Gastrocnemius medialis (tissue), 4 donors: ENCODE results near the gene TMEM178A. TPM values are rescaled to one million over a fixed set of nuclear protein-coding genes. Genes with fewer than 3 reads are reported as not detected.

Experiments used
- ATAC-seq, 2 donors: fragments of 150-250 bp; one replicate each; pipeline ENCODE4 v1.9.1; 2016
- DNase-seq, 2 donors: peaks; one replicate each; pipeline ENCODE4 v3.0.0-alpha.2; 2019
- H3K27ac ChIP-seq, 4 donors: fragments of 200-600 bp; sonication (generic); 1 replicate in 1 of 4; 2 replicates in 3 of 4; pipeline ENCODE4 v1.5.1; 2016 to 2018; ENCODE audit warnings: mild to moderate bottlenecking in 2 of 4, moderate library complexity in 1 of 4
- H3K27me3 ChIP-seq, 3 donors: fragments of 200-600 bp; sonication (generic) in 2 of 3; 1 replicate in 1 of 3; 2 replicates in 2 of 3; pipeline versions ENCODE4 v1.5.1 to v1.6.0; 2016 to 2019; ENCODE audit warnings: mild to moderate bottlenecking in 1 of 3, moderate library complexity in 1 of 3
- H3K36me3 ChIP-seq, 2 donors: fragments of 200-600 bp; sonication (generic) in 1 of 2; one replicate each; pipeline ENCODE4 v1.5.1; 2017 to 2018
- H3K4me1 ChIP-seq, 2 donors: fragments of 200-600 bp; sonication (generic) in 1 of 2; one replicate each; pipeline ENCODE4 v1.5.1; 2016 to 2017; ENCODE audit warnings: mild to moderate bottlenecking in 2 of 2
- H3K4me3 ChIP-seq, 4 donors: fragments of 200-600 bp; sonication (generic) in 3 of 4; 1 replicate in 1 of 4; 2 replicates in 3 of 4; pipeline ENCODE4 v1.5.1; 2016 to 2019; ENCODE audit warnings: mild to moderate bottlenecking in 2 of 4
- H3K9me3 ChIP-seq, 3 donors: fragments of 200-600 bp; sonication (generic) in 2 of 3; 1 replicate in 1 of 3; 2 replicates in 2 of 3; pipeline ENCODE4 v1.5.1; 2016 to 2019
- POLR2A ChIP-seq, 2 donors: fragments of 450-650 bp; IDR thresholded peaks; one replicate each; pipeline ENCODE4 v1.6.1; 2017; ENCODE audit warnings: antibody characterized with exemption in 2 of 2, mild to moderate bottlenecking in 2 of 2, moderate library complexity in 2 of 2
- in situ Hi-C, 4 donors: fragments of 200-750 bp; cut with MboI; loops; one replicate each; pipeline versions ENCODE4 v1.15.0 to v1.8.0; 2017; ENCODE audit warnings: low sequenced_read_pairs in 4 of 4
- intact Hi-C: fragments of 100-400 bp; cut with DNase I; formaldehyde crosslinking; loops from one replicate; pipeline ENCODE4 v1.15.1; 2023; ENCODE audit warnings: low total_unique reads
- total RNA-seq, 4 donors: library from RNA; depleted of rRNA; stranded (reverse); fragments of >200 nt; gene quantifications; one replicate each; pipeline versions ENCODE4 v1.1.0 to v1.2.3, GENCODE V29; 2016
- TF ChIP-seq, protein P1 (sequence below), 5 experiments: fragments of 450-650 bp in 3 of 5; fragments of 200-600 bp in 2 of 5; sonication (generic) in 2 of 5; IDR thresholded peaks in 4 of 5; conservative IDR thresholded peaks in 1 of 5; 1 replicate in 4 of 5; 2 replicates in 1 of 5; pipeline ENCODE4 v1.5.1; 2016 to 2019; ENCODE audit warnings: antibody characterized with exemption in 5 of 5, mild to moderate bottlenecking in 3 of 5, moderate library complexity in 3 of 5

The TMEM178A gene
- total RNA-seq, 4 donors from 2014 or later: 0.42 TPM; not detected in 3

DNA sequence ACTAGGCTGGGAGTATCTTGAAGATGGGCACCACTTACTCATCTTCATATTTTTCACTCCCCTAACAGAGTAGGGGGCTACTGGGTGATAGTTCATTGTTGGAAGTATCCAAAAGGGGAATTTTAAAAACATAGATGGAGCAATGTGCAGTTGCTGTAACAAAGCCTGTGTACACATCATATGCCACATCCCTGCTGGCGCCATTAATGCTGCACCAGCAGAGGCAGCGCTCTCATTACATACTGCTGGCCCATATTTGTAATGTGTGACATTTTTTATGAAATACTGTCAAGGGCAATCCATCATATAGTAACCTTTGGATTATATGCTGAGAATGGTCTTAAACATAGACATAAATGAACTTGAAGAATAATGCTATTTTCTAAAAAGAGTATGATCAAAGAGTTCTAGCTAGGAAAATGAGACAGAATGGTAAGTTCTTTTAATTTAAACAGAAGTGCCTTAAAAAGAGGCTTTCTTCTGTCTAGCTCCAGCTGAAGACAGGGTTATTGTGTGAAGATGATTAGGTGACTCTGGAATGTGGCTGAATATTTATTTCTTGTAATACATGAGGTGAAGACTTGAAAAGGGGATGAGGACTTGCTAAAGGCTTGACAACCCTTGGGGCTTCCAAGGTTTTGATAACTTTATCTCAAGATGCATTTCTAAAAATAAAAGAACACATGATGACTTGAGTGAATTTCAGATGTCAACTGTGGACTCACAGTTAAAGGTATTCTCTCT is 2.4 kb upstream of the TMEM178A start:
- no peak overlapping the region for H3K4me3 ChIP-seq
- H3K9me3 ChIP-seq: no peaks in the 10 kb centered on the region
- intact Hi-C loops: no loop called here
- H3K27ac ChIP-seq: no peak overlapping the region
- DNase-seq (no peak), ATAC-seq (no peak)
- peaks cover 5 to 8% of the 10 kb centered on the region in 2 donors for H3K4me1 ChIP-seq
- in situ Hi-C loops: no loop called here
- H3K27me3 ChIP-seq: peaks cover 6 to 17% (median 15%) of the 10 kb centered on the region in 3 donors
- TF ChIP-seq POLR2A (IDR thresholded peaks at IDR 0.05): no peak
- TF ChIP-seq, protein P1, sequence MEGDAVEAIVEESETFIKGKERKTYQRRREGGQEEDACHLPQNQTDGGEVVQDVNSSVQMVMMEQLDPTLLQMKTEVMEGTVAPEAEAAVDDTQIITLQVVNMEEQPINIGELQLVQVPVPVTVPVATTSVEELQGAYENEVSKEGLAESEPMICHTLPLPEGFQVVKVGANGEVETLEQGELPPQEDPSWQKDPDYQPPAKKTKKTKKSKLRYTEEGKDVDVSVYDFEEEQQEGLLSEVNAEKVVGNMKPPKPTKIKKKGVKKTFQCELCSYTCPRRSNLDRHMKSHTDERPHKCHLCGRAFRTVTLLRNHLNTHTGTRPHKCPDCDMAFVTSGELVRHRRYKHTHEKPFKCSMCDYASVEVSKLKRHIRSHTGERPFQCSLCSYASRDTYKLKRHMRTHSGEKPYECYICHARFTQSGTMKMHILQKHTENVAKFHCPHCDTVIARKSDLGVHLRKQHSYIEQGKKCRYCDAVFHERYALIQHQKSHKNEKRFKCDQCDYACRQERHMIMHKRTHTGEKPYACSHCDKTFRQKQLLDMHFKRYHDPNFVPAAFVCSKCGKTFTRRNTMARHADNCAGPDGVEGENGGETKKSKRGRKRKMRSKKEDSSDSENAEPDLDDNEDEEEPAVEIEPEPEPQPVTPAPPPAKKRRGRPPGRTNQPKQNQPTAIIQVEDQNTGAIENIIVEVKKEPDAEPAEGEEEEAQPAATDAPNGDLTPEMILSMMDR (IDR thresholded peaks at IDR 0.05 in 4 of 5, conservative IDR thresholded peaks at IDR 0.05 in 1 of 5): no peak
- H3K36me3 ChIP-seq: no peaks in the 10 kb centered on the region

DNA sequence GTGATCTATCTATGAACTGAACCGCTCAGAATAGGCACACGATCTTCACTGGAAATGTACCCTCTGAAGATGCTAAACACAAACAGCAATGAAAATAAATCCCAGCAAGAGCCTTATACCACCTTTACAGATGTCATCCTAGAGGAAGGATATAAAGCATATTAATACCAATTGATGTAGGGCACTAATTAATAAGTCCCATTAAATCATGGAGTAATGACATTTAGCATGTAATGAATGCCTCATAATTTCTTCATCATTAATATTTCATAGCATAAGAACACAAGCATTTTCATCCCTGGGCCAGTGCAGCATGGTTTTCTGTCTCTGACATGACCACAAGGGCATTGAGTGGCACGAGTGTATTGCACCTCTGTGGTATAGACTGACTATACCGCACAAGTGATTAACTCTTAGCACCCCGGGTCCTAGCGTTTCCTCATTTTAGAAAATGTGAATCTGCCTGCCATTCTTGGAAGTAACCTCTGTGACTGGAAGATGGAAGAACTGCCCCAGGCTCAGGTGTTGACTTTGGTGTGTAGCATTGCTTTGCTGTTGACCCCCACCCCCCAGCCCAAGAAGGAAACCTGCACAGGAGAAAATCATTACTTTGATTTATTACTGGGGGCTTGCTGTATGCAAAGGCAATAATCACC is 1.4 kb upstream of the TMEM178A start:
- in situ Hi-C loops: no loop called here
- Histone ChIP-seq H3K27me3 (peaks cover 6 to 27% (median 25%) of the 10 kb centered on the region in 3 donors), H3K27ac (no peak overlapping the region), H3K36me3 (no peaks in the 10 kb centered on the region), H3K9me3 (no peaks in the 10 kb centered on the region), H3K4me3 (no peak overlapping the region), H3K4me1 (peaks cover 5 to 8% of the 10 kb centered on the region in 2 donors)
- DNase-seq (no peak), ATAC-seq (no peak)
- TF ChIP-seq POLR2A (IDR thresholded peaks at IDR 0.05): no peak
- TF ChIP-seq, protein P1 (IDR thresholded peaks at IDR 0.05 in 4 of 5, conservative IDR thresholded peaks at IDR 0.05 in 1 of 5): no peak
- intact Hi-C loops: no loop called here

DNA sequence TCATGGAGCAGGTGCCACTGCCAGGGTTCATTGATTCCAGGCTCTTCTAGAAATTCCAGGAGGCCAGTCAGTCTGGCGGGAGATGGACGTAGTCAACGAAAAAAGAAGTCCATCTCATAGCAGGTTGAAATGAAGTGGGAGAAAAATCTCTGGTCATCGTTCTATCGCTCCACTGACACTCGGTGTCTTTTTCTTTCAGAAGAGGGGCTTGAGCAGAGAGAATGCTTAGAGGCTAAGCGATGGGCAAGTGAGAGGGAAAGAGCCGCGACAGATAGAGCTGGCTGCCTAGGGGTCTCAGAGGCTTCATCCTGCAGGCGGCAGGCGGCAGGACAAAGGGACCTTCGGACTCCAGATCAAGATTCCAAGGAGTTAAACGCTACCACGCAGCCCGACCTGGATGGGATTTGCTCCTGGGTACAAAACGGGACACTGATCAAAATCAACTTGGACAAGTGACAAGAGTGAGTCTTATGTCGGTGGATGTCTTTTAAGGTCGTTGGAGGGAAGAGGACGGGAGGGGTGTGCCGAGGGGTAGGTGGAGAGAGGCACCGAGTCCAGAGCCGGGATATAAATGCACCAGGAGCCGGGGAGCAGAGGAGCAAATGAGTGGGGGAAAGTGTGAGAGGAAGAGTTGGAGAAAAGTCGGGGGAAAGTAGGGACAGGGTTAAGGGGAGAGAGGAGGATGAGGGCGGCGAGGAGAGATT is 677 bp upstream of the TMEM178A start:
- H3K27ac ChIP-seq: no peak overlapping the region
- TF ChIP-seq, protein P1 (IDR thresholded peaks at IDR 0.05 in 4 of 5, conservative IDR thresholded peaks at IDR 0.05 in 1 of 5): no peak
- TF ChIP-seq POLR2A (IDR thresholded peaks at IDR 0.05): no peak

DNA sequence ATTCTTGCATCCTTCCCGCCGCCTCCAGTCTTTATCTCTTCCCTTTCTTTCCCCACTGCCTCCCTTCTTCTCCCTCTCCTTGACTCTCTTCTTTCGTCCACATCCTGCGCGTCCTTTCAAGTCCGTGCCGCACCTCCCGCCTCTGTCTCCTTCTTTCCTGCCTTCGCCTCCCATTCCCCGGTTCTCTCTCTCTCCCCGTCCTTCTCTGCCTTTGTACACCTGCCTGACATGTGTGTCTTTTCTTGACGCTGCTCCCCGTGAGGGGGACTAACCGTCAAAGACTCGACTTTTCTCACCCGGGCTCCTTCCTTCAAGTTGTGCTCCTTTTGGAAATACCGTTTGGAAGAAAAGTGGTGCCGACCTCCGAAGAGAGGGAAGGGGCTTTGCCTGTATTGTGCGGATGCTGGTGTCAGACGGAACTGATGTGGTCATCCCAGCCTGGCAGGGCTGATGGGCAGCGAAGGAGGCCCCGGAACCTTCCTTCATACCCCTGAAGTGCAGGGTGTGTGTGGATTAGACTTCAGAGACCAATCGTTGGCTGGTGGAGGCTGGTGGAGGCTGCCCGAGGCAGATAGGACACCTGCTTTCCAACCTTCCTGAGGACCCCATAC is 879 bp downstream of the TMEM178A start:
- ATAC-seq: peak; percentile 21 to 32
- in situ Hi-C loops (no loop called here), intact Hi-C loops (no loop called here)
- Histone ChIP-seq H3K27ac (no peak overlapping the region), H3K9me3 (no peaks in the 10 kb centered on the region), H3K27me3 (peaks cover 6 to 32% (median 30%) of the 10 kb centered on the region in 3 donors), H3K36me3 (no peaks in the 10 kb centered on the region), H3K4me3 (peak overlapping the region; percentile 52 to 62 (median 57)), H3K4me1 (peaks cover 5 to 8% of the 10 kb centered on the region in 2 donors)
- no peak for TF ChIP-seq POLR2A (IDR thresholded peaks at IDR 0.05)
- TF ChIP-seq, protein P1 (IDR thresholded peaks at IDR 0.05 in 4 of 5, conservative IDR thresholded peaks at IDR 0.05 in 1 of 5): no peak
- DNase-seq: no peak

More for the DNA sequence above, 677 bp upstream of the TMEM178A start:
- no peak for DNase-seq
- Histone ChIP-seq H3K4me3 (peak overlapping the region in 1 of 4 donors; percentile 52), H3K4me1 (peaks cover 5 to 8% of the 10 kb centered on the region in 2 donors), H3K27me3 (peaks cover 6 to 31% (median 30%) of the 10 kb centered on the region in 3 donors), H3K36me3 (no peaks in the 10 kb centered on the region), H3K9me3 (no peaks in the 10 kb centered on the region)
- in situ Hi-C loops (no loop called here), intact Hi-C loops (no loop called here)
- no peak for ATAC-seq
